A549 (cell line): Measurements from ENCODE around the gene IRX3.

Experiments
- BHLHE40 ChIP-seq: IDR thresholded peaks from 2 replicates; pipeline ENCODE4 v1.6.1; 2012; ENCODE audit warnings: low read depth, low read length, inconsistent platforms
- CTCF ChIP-seq: fragments of >200 bp; sonication (Bioruptor Twin); formaldehyde crosslinking; IDR thresholded peaks from 3 replicates; pipeline ENCODE4 v1.5.1; 2016
- MAZ ChIP-seq: fragments of 150-350 bp; IDR thresholded peaks from 2 replicates; pipeline ENCODE4 v1.6.1; 2014; ENCODE audit warnings: antibody characterized with exemption, low read depth, low read length, borderline replicate concordance
- NR3C1 ChIP-seq: fragments of >200 bp; sonication (Bioruptor Twin); formaldehyde crosslinking; IDR thresholded peaks from 3 replicates; pipeline ENCODE4 v1.6.1; 2017
- POLR2A ChIP-seq: IDR thresholded peaks from 2 replicates; pipeline ENCODE4 v1.6.1; 2012; ENCODE audit warnings: mild to moderate bottlenecking, low read length
- RAD21 ChIP-seq, 2 experiments: fragments of >200 bp in 1 of 2; sonication (Bioruptor Twin) in 1 of 2; formaldehyde crosslinking in 1 of 2; IDR thresholded peaks in 1 of 2; conservative IDR thresholded peaks in 1 of 2; 2 replicates in 1 of 2; 3 replicates in 1 of 2; pipeline ENCODE4 v1.6.1; 2012 to 2018; ENCODE audit warnings: inconsistent platforms in 1 of 2
- REST ChIP-seq: fragments of 200-600 bp; sonication (generic); IDR thresholded peaks from 2 replicates; pipeline ENCODE4 v1.6.1; 2016; ENCODE audit warnings: antibody characterized with exemption, mild to moderate bottlenecking, moderate library complexity
- RFX5 ChIP-seq: fragments of 450-650 bp; IDR thresholded peaks from 2 replicates; pipeline ENCODE4 v1.7.1; 2014; ENCODE audit warnings: antibody characterized with exemption, mild to moderate bottlenecking, moderate library complexity
- SREBF2 ChIP-seq: fragments of 450-650 bp; IDR thresholded peaks from 2 replicates; pipeline ENCODE4 v1.6.1; 2014; ENCODE audit warnings: mild to moderate bottlenecking, moderate library complexity
- USF2 ChIP-seq: fragments of 450-650 bp; IDR thresholded peaks from 2 replicates; pipeline ENCODE4 v1.6.1; 2014; ENCODE audit warnings: antibody characterized with exemption

GRCh38 chr16:54241525-54241924, 45.1 kb downstream of the IRX3 start:
- TF ChIP-seq CTCF: no peak
- TF ChIP-seq BHLHE40: no peak
- TF ChIP-seq POLR2A: no peak
- no peak for TF ChIP-seq MAZ
- no peak for TF ChIP-seq USF2
- TF ChIP-seq RFX5: no peak
- no peak for TF ChIP-seq RAD21 (conservative IDR thresholded peaks at IDR 0.05 in 1 of 2, IDR thresholded peaks at IDR 0.05 in 1 of 2)
- TF ChIP-seq REST: no peak
- TF ChIP-seq NR3C1: no peak
- TF ChIP-seq SREBF2: no peak
